IMR-90 (cell line): ENCODE measurements around the gene MYNN. TPM values are rescaled to one million over a fixed set of nuclear protein-coding genes. Genes with fewer than 3 reads are reported as not detected.
A peak's percentile ranks its signal among the peaks of the same experiment; 100 is the strongest.

ENCODE experiments used
- ATAC-seq: fragments of 200-7000 bp; cut with Tn5 transposase; 2 replicates; pipeline ENCODE4 v1.9.1; 2020; ENCODE audit warnings: low read depth, mild to moderate bottlenecking, moderate library complexity
- BruUV-seq: library from RNA; stranded (reverse); fragments of 400-500 nt; replicated peaks from 2 replicates; lab custom pipeline; 2021; lab: Mats Ljungman, UMichigan
- CTCF ChIA-PET: fragments of 300-600 bp; formaldehyde crosslinking; extraction: SDS; loops from one replicate; lab custom pipeline; 2021; ENCODE audit warnings: antibody characterized with exemption; lab: Yijun Ruan, JAX
- POLR2A ChIA-PET: fragments of 300-600 bp; sonication (Branson Sonifier 250); formaldehyde crosslinking; loops from one replicate; lab custom pipeline; 2022; ENCODE audit warnings: antibody characterized with exemption; ENCODE audit not compliant: unreplicated experiment; lab: Charles Lee
- DNase-seq: peaks from one replicate; pipeline ENCODE4 v3.0.0; 2013
- H2AFZ ChIP-seq: replicated peaks from 2 replicates; pipeline ENCODE3; 2013; ENCODE audit warnings: low read length, mild to moderate bottlenecking; ENCODE audit not compliant: poor library complexity
- H2AK5ac ChIP-seq: 2 replicates; pipeline ENCODE4 v1.6.1; 2013; ENCODE audit warnings: low read depth, low read length, inconsistent platforms
- H2AK9ac ChIP-seq: replicated peaks from 2 replicates; pipeline ENCODE3; 2013; ENCODE audit warnings: mild to moderate bottlenecking, low read depth, low read length, moderate library complexity; ENCODE audit not compliant: poor library complexity
- H2BK120ac ChIP-seq: 2 replicates; pipeline ENCODE4 v1.6.1; 2013; ENCODE audit warnings: low read depth, low read length, inconsistent platforms
- H2BK15ac ChIP-seq: 3 replicates; pipeline ENCODE4 v1.6.1; 2013; ENCODE audit warnings: low read depth, low read length, inconsistent platforms
- H2BK20ac ChIP-seq: 2 replicates; pipeline ENCODE4 v1.6.1; 2013; ENCODE audit warnings: low read depth, mild to moderate bottlenecking, inconsistent platforms, low read length, moderate library complexity
- H2BK5ac ChIP-seq: 2 replicates; pipeline ENCODE4 v1.6.1; 2013; ENCODE audit warnings: mild to moderate bottlenecking, low read depth, low read length, inconsistent platforms; ENCODE audit not compliant: poor library complexity, severe bottlenecking
- H3K14ac ChIP-seq: replicated peaks from 2 replicates; pipeline ENCODE4 v1.6.1; 2013; ENCODE audit warnings: low read depth, low read length, inconsistent platforms
- H3K18ac ChIP-seq: 2 replicates; pipeline ENCODE4 v1.6.1; 2013; ENCODE audit warnings: low read depth, low read length, control low read depth
- H3K23ac ChIP-seq: 2 replicates; pipeline ENCODE4 v1.6.1; 2013; ENCODE audit warnings: low read depth, low read length, inconsistent platforms
- H3K27ac ChIP-seq: 2 replicates; pipeline ENCODE4 v1.5.1; 2013; ENCODE audit warnings: mild to moderate bottlenecking, control low read depth, low read length; ENCODE audit not compliant: insufficient read depth
- H3K27me3 ChIP-seq: 2 replicates; pipeline ENCODE4 v1.6.1; 2013; ENCODE audit warnings: low read length; ENCODE audit not compliant: control insufficient read depth, insufficient read depth
- H3K36me3 ChIP-seq: 2 replicates; pipeline ENCODE4 v1.6.1; 2013; ENCODE audit warnings: low read length, mixed read lengths; ENCODE audit not compliant: control insufficient read depth, insufficient read depth
- H3K4ac ChIP-seq: 2 replicates; pipeline ENCODE4 v1.6.1; 2013; ENCODE audit warnings: low read depth, low read length, inconsistent platforms
- H3K4me1 ChIP-seq: 2 replicates; pipeline ENCODE4 v1.6.1; 2013; ENCODE audit warnings: low read length, mixed read lengths; ENCODE audit not compliant: control insufficient read depth, insufficient read depth
- H3K4me2 ChIP-seq: 2 replicates; pipeline ENCODE4 v1.6.1; 2013; ENCODE audit warnings: low read depth, mild to moderate bottlenecking, control low read depth, low read length, moderate library complexity
- H3K4me3 ChIP-seq: 2 replicates; pipeline ENCODE4 v1.5.1; 2013; ENCODE audit warnings: low read depth, mild to moderate bottlenecking, control low read depth, low read length, moderate library complexity; ENCODE audit not compliant: insufficient read depth
- H3K56ac ChIP-seq: 2 replicates; pipeline ENCODE4 v1.6.1; 2013; ENCODE audit warnings: low read length, inconsistent platforms; ENCODE audit not compliant: insufficient read depth; ENCODE audit errors: extremely low read depth
- H3K79me1 ChIP-seq, 2 experiments: 2 replicates each; pipeline ENCODE4 v1.6.1; 2013; ENCODE audit warnings: low read length in 2 of 2, inconsistent platforms in 1 of 2, low read depth in 1 of 2
- H3K9ac ChIP-seq: 2 replicates; pipeline ENCODE4 v1.6.1; 2013; ENCODE audit warnings: low read depth, low read length, control low read depth
- H3K9me1 ChIP-seq: 2 replicates; pipeline ENCODE4 v1.6.1; 2013; ENCODE audit warnings: low read length, inconsistent platforms; ENCODE audit not compliant: insufficient read depth
- H3K9me3 ChIP-seq: 2 replicates; pipeline ENCODE4 v1.6.1; 2013; ENCODE audit warnings: low read length; ENCODE audit not compliant: control insufficient read depth, insufficient read depth
- H4K20me1 ChIP-seq: 2 replicates; pipeline ENCODE4 v1.6.1; 2013; ENCODE audit warnings: low read length, inconsistent platforms; ENCODE audit not compliant: insufficient read depth
- H4K5ac ChIP-seq: 2 replicates; pipeline ENCODE4 v1.6.1; 2013; ENCODE audit warnings: mild to moderate bottlenecking, low read depth, low read length, control low read depth
- H4K8ac ChIP-seq, 2 experiments: 2 replicates each; pipeline ENCODE4 v1.6.1; 2013; ENCODE audit warnings: low read depth in 2 of 2, low read length in 2 of 2, control low read depth in 1 of 2, inconsistent platforms in 1 of 2
- H4K91ac ChIP-seq: 2 replicates; pipeline ENCODE4 v1.6.1; 2013; ENCODE audit warnings: low read depth, low read length, inconsistent platforms; ENCODE audit not compliant: insufficient read depth
- CEBPB ChIP-seq: IDR thresholded peaks from 2 replicates; pipeline ENCODE4 v1.6.1; 2012; ENCODE audit warnings: low read depth, low read length, improper control_type of control experiment
- CHD1 ChIP-seq: IDR thresholded peaks from 2 replicates; pipeline ENCODE4 v1.6.1; 2012; ENCODE audit warnings: low read depth, low read length, improper control_type of control experiment
- CTCF ChIP-seq: conservative IDR thresholded peaks from 2 replicates; pipeline ENCODE4 v1.5.1; 2012; ENCODE audit warnings: mild to moderate bottlenecking, low read depth, low read length, improper control_type of control experiment
- ELK1 ChIP-seq: fragments of 150-350 bp; IDR thresholded peaks from 2 replicates; pipeline ENCODE4 v1.6.1; 2016; ENCODE audit warnings: low read depth, mild to moderate bottlenecking, low read length, moderate library complexity, borderline replicate concordance
- FOS ChIP-seq: fragments of 150-350 bp; IDR thresholded peaks from 2 replicates; pipeline ENCODE4 v1.6.1; 2016; ENCODE audit warnings: low read depth, low read length
- MAFK ChIP-seq: IDR thresholded peaks from 2 replicates; pipeline ENCODE4 v1.6.1; 2012; ENCODE audit warnings: low read depth, low read length, improper control_type of control experiment
- MAZ ChIP-seq: IDR thresholded peaks from 2 replicates; pipeline ENCODE4 v1.6.1; 2012; ENCODE audit warnings: low read depth, mild to moderate bottlenecking, low read length, improper control_type of control experiment, moderate library complexity, borderline replicate concordance
- MXI1 ChIP-seq: IDR thresholded peaks from 2 replicates; pipeline ENCODE4 v1.6.1; 2012; ENCODE audit warnings: low read depth, mild to moderate bottlenecking, low read length, moderate library complexity, borderline replicate concordance
- NFE2L2 ChIP-seq: fragments of 150-350 bp; IDR thresholded peaks from 2 replicates; pipeline ENCODE4 v1.6.1; 2016; ENCODE audit warnings: low read depth, mild to moderate bottlenecking, low read length
- POLR2A ChIP-seq: IDR thresholded peaks from 2 replicates; pipeline ENCODE4 v1.6.1; 2012; ENCODE audit warnings: mild to moderate bottlenecking, low read depth, low read length
- RAD21 ChIP-seq: IDR thresholded peaks from 2 replicates; pipeline ENCODE4 v1.6.1; 2012; ENCODE audit warnings: low read length, improper control_type of control experiment
- RCOR1 ChIP-seq: IDR thresholded peaks from 2 replicates; pipeline ENCODE4 v1.6.1; 2012; ENCODE audit warnings: mild to moderate bottlenecking, low read length, improper control_type of control experiment; ENCODE audit not compliant: insufficient replicate concordance
- RFX5 ChIP-seq: IDR thresholded peaks from 2 replicates; pipeline ENCODE4 v1.8.0; 2012; ENCODE audit warnings: low read depth, mild to moderate bottlenecking, low read length, moderate library complexity
- SMC3 ChIP-seq: fragments of 150-350 bp; IDR thresholded peaks from 2 replicates; pipeline ENCODE4 v1.6.1; 2016; ENCODE audit warnings: low read depth, mild to moderate bottlenecking, antibody characterized with exemption, low read length, moderate library complexity
- USF2 ChIP-seq: fragments of 150-350 bp; IDR thresholded peaks from 2 replicates; pipeline ENCODE4 v1.6.1; 2017; ENCODE audit warnings: mild to moderate bottlenecking, antibody characterized with exemption, low read length, low read depth
- WGBS, 2 experiments: methylation state at CpG; one replicate each; pipeline versions ENCODE4 v1.1.5 to v1.1.7; 2013; ENCODE audit warnings: missing lambda C conversion rate in 2 of 2; ENCODE audit not compliant: insufficient read length in 1 of 2; ENCODE audit errors: extremely low coverage in 2 of 2; 5-methylcytosine and 5-hydroxymethylcytosine counted together
- dilution Hi-C: fragments of 300-500 bp; cut with HindIII; formaldehyde crosslinking; loops from one replicate; pipeline ENCODE4 v1.14.3; 2018; ENCODE audit warnings: low sequenced_read_pairs; ENCODE audit not compliant: unreplicated experiment
- in situ Hi-C: fragments of 300-500 bp; cut with MboI; formaldehyde crosslinking; loops from 3 replicates; pipeline ENCODE4 v1.14.3; 2019; ENCODE audit warnings: low sequenced_read_pairs, inconsistent platforms, mixed read lengths
- intact Hi-C: fragments of 100-400 bp; cut with micrococcal nuclease; formaldehyde crosslinking; loops from 2 replicates; pipeline ENCODE4 v1.10.0; 2022
- polyA plus RNA-seq, 3 experiments: library from polyadenylated mRNA; depleted of rRNA; stranded (reverse); fragments of >200 nt; gene quantifications; 2 replicates each; pipeline ENCODE4 v1.2.3, GENCODE V29; 2012; ENCODE audit warnings: low replicate concordance in 1 of 3
- total RNA-seq: library from RNA; depleted of rRNA; stranded (reverse); fragments of >200 nt; gene quantifications from 2 replicates; pipeline ENCODE4 v1.2.3, GENCODE V29; 2012

Gene MYNN
- total and polyA plus RNA-seq, 2 of the 4 experiments (the other 2 are of a cell fraction), result 11.8 to 26.9 TPM

- Histone ChIP-seq H3K14ac (no peak overlapping the region), H4K8ac (no peak overlapping the region), H2AFZ (no peak overlapping the region), H3K18ac (no peak overlapping the region), H2BK120ac (no peak overlapping the region), H3K4ac (no peak overlapping the region), H3K9me3 (no peaks in the 10 kb centered on the region), H3K9ac (no peak overlapping the region), H3K56ac (no peak overlapping the region), H4K5ac (no peak overlapping the region), H3K79me1 (no peaks in the 10 kb centered on the region), H2AK5ac (no peak overlapping the region), H4K20me1 (no peaks in the 10 kb centered on the region), H3K4me1 (no peaks in the 10 kb centered on the region), H3K23ac (no peak overlapping the region), H3K27me3 (peaks cover 5% of the 10 kb centered on the region), H2BK15ac (no peak overlapping the region), H3K9me1 (no peaks in the 10 kb centered on the region), H3K27ac (no peak overlapping the region), H2BK20ac (no peak overlapping the region), H3K4me2 (no peak overlapping the region), H4K91ac (no peak overlapping the region), H3K36me3 (no peaks in the 10 kb centered on the region), H2AK9ac (no peak overlapping the region), H3K4me3 (no peak overlapping the region), H2BK5ac (no peak overlapping the region)
- no TSS peak for BruUV-seq
- DNase-seq, result peak; percentile 22
- in situ Hi-C loops (no loop called here), intact Hi-C loops (loop anchor here (1.0 to 2.0 kb wide), 2 partner anchors 598 to 880 kb away; no protein-coding TSS in a partner anchor), dilution Hi-C loops (no loop called here)
- CTCF ChIA-PET, result interaction anchor here (0.7 to 1.0 kb wide), 3 partner anchors 9 to 792 kb away, joined by 3 to 4 read pairs (median 4); no protein-coding TSS in a partner anchor
- ATAC-seq, result 0 out of 2 replicates have a peak, but pooled peaks have one; percentile 24
- POLR2A ChIA-PET, result no interaction called here
- WGBS, 2 experiments, result no CpG with 5 or more reads among the region's 1 CpG
- TF ChIP-seq RAD21, result peak; percentile 64
- no peak for TF ChIP-seq MAZ
- TF ChIP-seq ELK1, result no peak
- no peak for TF ChIP-seq FOS
- TF ChIP-seq CHD1, result no peak
- no peak for TF ChIP-seq NFE2L2
- TF ChIP-seq CEBPB, result no peak
- TF ChIP-seq USF2, result no peak
- no peak for TF ChIP-seq POLR2A
- no peak for TF ChIP-seq RFX5
- peak; percentile 42 for TF ChIP-seq SMC3
- TF ChIP-seq RCOR1, result no peak
- no peak for TF ChIP-seq MAFK
- TF ChIP-seq MXI1, result no peak
- peak; percentile 55 for TF ChIP-seq CTCF
These were observed 28.7 kb upstream of the MYNN start for GRCh38 chr3:169744366-169745054.
